Stimulated activated naive CD8-positive, alpha-beta T cell treated with anti-CD3 and anti-CD28 coated beads, Interleukin-15, Interleukin-2, amounts not matched to agents 100 U/mL and 50 U/mL, for 24 hours (primary cell): ENCODE measurements around the gene LMCD1.
"Not testable (repeated sequence)": the region's sequence is repeated elsewhere in the genome, so short reads cannot be mapped to it uniquely, and the experiment has no call there.

Experiments
- ATAC-seq: fragments of 150-1000 bp; cut with Tn5 transposase; one replicate; pipeline ENCODE4 v1.10.0; 2021
- DNase-seq: peaks from one replicate; pipeline ENCODE4 v3.0.0; 2021

Gene LMCD1

DNA sequence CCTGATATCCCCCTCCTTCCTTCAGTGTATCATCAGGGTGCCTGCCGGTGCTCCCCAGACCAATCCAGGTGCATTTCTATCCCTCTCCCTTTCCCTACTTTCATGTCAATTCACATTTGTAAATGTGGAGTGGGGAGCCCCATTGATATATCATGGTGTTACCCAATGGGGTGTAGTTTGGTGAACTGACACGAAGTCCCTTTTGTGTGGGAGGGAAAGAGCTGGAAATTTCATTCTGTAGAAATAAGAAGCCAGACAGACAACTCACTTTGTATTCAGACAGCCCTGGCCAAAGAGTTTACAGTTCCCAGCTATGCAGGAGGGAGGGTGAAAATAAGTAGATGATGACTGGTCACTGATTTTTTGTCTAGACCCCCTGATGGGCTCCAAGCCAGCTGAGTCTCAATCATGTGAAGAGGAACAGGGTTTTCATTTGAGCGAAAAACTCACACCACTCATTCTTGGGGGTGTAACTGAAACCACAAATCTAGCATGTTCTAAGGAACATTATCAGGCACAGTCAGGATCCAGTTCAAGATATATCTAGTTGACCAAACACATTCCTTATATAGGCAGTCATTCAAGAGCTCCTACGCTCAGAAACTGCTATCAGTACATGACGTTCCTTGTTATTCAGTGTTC is 58.9 kb downstream of the LMCD1 start:
- no peak for DNase-seq

DNA sequence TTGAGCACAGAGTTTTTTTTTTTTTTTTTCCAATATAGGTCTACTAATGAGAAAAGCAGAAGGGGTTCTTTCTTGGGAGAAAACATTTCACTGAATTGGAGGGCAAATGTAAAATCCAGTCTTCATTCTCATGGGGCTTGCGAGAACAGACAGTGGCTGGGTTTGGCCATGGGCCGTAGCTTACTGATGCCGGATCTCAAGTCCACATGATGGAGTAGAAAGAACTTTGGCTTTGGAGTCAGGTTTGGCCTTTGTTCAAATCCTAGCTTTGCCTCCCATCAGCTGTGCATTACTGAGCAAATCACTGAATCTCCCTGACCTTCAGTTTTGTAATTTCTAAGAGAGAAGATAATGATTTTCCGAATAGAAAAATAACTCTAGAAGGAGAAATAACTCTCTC is 59.7 kb downstream of the LMCD1 start:
- DNase-seq: no peak
- no peak for ATAC-seq

More for the DNA sequence above, 58.9 kb downstream of the LMCD1 start:
- no peak for ATAC-seq

DNA sequence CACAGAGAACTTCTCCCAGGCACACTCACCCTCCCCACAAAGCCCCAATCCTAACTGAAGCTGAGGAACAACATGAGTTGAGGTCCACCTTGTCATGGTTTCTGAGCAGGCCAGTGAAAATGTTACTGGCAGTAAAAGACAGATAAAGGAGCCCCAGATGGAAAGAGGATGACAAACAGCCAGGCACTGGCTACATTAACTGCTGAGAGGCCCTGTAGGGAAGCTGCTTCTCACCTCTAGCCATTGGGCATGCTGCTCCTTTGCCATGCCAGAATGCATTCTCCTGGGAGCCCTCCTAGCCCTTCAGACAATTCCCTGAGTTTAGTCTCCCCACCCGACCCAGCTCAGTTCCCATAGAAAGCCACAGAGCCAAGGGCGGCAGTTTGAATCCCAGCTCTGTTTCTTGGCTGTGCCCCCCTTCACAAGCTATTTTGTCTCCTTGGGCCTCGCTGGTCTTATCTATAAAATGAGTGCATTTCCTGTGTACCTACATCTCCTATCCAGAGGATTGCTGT is 60.5 kb downstream of the LMCD1 start:
- DNase-seq: no peak
- ATAC-seq: no peak

DNA sequence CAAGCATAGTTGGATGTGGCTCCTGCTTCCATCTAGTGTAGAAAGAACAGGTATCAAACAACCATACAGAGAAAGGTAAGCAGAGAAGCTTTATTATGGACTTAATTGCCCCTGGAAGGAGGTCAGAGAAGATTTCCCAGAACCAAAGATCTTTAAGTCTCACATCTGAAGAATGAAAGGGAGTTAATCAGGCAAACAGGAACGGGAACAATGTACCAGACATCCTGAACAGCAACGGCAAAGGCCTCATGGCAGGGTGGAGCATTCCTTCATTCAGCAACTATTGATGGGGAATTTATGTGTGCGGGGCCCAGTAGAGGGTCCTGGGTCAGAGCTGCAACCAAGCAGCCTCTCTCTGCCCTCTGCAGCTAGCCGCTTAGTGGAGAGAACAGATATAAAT is 61.5 kb downstream of the LMCD1 start:
- DNase-seq (no peak), ATAC-seq (no peak)

DNA sequence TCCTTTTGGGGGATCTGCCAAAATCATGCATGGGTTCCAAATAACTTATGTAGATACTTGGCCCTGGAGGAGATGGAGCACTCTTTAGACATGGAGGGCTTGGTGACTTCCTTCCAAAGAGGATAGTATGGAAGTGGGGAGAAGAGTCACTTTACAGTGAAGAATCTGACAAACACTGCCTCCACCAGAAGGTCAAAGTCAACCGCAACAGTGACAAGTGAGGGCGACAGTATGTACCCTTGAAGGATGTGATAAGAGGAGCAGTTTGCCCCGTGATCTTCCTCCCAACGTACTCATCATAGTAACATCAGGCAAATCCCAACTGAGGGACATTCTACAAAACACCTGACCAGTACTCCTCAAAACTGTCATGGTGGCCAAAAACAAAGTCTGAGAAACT is 62.0 kb downstream of the LMCD1 start:
- ATAC-seq: no peak

DNA sequence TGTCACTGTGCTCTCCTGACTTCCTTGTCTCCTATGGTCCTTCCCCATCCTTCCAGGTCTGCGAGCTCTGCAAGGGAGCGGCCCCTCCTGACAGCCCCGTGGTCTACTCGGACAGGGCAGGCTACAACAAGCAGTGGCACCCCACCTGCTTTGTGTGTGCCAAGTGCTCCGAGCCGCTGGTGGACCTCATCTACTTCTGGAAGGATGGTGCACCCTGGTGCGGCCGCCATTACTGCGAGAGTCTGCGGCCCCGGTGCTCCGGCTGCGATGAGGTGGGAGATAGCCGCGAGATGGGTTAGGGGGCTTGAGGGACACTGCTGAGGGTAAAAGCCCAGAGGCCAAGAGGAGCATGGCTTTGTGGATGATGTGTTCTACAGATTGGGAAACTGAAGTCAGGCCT is 63.8 kb downstream of the LMCD1 start:
- ATAC-seq: no peak

More for the DNA sequence above, 62.0 kb downstream of the LMCD1 start:
- DNase-seq: no peak

DNA sequence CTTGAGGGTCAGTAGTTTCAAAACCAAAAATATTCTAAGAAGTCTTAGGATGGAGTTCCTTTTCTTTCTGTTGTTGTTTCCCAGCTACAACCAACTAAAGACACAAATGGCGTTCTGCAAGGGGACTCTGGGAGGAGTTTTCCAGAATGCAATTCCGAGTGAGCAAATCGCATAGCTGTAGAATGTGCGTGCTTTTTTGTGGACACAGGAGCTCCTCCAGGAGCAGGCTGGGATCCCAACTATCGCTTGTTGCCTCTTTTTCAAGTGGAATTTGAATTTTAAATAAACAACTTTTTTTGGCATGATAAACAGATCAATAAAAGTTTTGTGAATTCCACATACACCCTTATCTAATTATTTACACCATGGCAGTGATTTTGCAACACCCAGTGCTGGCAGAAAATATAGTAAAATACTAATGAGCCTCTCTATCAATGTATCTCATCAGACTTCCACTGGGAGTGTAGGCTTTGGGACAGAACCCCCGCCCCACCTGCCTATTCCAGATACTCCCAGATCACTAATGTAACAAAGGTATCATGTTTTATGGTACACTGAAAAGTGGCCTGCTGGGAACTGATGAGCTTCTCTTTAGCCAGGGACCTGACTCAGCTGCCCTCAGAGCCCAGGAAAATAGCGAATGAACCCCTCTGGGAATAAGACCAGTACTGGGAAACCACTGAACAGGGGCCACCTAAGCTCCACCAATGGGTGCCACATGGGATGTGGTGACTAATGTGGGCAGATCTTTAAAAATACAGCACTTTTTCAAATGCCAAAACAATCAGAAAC is 66.4 kb downstream of the LMCD1 start:
- no peak for DNase-seq
- ATAC-seq: no peak

More for the DNA sequence above, 63.8 kb downstream of the LMCD1 start:
- no peak for DNase-seq

DNA sequence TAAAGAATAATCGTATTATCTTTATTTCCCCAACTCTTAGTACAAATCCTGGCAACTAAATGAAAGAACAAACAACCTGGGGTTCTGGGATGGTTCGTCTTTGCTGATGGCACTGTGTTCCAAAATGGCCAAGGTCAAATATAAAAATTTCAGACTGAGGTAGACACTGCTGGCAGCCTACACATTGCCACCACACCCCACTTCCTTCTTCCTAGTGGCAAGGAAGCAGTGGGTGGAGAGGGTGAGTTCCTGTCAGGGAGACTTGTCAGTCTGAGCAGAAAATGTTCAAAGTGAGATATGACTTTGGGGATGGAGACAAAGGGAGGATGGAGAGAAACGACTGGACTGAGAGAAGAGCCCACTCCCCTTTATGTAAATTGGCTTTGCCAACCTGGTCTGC is 69.6 kb downstream of the LMCD1 start:
- ATAC-seq: peak; percentile 43
- DNase-seq: no peak

DNA sequence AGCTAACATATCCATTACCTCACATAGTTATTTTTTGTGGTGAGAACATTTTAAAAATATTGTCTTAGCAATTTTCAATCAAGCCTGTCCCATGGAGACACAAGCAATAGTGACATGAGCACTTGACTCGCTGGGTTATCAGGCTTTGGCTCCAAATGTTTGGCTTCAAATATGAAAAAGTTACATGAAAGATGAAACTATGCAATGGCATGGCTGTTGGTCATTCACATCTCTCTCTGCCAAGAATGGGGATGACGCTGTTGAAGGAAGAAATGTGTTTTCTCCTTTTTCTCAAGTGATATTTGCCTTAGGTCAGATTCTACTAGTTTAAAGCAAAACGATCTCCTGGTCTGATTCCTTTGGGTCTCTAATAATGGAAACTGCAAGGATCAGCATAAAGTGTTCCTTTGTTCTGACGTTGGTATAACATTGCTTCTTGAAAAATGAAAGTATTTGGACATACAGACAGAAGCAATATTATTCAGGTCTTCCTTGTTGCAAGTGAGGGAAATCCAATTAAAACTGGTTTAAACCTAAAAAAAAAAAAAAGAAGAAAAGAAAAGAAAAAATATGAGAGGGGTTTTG is 71.8 kb downstream of the LMCD1 start:
- DNase-seq: no peak
- ATAC-seq: no peak

DNA sequence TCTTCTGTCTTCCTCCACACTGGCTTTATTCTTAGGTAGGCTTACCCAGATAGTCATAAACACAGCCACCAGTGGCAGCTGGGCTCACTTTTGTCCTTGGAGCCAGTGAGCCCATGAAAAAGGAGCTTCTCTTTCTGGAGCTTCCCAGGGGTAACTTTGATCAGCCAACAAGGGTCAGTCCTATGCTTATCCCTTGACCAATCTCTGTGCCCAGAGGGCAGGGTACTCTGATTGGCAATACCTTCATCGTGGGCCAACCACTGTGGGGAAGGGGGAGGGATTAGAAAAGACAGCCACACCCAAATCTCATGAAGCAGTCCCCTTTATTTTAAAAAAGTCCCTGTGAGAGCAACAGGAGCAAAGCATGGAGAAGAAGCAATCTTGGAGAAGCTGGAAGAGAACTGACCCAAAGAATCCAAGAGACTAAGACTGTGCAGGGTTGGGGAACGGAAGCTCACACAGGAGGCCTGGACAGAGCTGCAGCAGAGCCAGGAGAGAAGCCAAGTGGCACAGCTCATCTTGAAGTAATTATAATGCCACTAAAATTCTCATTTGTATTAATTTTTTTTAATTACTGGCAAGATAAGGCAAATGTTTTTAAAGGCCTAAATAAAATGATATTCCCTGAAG is 72.5 kb downstream of the LMCD1 start:
- DNase-seq (no peak), ATAC-seq (no peak)

DNA sequence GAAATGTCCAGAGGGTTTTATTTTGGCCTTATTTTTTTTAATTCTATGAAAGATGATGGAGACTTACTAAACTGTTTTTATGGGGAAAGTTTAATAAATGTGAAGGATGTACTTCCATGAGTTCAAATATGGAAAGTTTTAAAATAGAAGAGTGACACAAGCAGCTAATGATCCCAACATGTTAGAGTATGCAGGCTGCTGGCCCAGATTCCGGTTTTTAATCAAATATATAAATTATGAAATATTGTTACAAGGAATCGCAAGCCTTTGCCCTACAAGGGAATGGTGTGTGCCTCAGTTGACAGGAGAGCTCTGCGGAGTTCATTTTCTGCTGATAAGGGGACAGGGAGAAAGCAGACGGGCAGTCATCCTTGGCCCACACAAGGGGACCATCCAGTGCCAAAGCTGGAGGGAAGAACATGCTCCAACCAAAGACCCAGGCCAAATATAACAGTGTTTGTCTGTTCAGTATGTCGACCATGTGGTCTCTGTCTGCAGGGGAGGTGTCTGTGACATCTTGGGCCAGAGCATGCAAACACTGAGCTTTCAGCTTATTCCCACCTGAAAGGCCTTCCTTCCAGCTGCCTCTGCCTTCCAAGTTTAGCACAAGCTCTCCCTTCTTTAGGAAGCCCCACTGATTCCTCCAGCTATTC is 73.2 kb downstream of the LMCD1 start:
- no peak for DNase-seq

DNA sequence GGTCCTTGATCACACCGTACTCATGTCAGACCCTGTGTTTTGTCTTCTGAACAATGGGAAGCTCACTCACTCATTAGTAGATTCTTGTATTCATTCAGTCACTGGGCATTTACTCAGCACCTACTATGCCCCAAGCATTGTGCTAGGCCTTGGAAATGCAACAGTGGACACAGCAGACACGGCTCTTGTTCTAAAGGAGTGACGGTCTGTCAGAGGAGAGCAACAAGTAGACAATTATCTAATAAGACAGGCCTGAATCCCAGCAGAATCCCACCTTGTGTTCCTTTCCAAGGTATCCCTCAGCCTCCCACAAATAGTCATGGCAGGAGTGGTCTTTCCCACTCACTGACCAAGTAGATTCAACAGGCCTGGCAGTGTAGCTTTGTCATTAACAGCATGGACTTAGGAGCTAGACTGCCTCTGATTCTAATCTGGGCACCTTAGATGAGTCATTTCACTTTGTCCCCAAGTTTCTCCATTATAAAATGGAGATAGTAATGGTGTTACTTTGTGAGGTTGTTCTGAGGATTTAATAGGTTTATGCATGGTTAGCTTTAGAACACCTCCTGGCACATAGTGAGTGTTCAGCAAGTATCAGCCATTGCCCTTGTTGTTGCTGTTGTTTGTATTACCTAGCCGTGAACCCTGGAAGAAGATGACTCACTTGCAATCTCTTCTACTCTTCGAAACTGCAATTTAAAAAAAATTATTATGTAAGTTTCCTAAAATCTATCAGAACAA is 73.9 kb downstream of the LMCD1 start:
- no peak for DNase-seq
- ATAC-seq: no peak

More for the DNA sequence above, 73.2 kb downstream of the LMCD1 start:
- no peak for ATAC-seq

DNA sequence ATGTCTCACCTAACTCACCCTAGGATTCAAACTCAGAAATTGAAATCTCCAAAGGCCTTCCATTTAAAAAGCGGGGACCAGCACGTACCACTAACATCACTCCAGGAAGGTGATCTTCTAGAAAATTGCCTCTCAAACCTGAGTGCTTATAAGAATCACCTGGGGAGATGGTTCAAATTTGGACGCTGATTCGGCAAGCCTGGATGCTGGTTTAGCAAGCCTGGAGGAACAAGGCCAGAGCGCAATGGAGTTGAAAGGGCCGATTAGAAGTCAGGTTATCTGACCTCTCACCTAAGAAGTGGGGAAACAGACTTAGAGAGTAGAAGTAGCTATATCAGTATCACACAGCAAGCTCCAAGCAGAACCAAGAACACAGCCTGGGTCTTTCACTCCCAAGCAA is 74.8 kb downstream of the LMCD1 start:
- ATAC-seq (no peak), DNase-seq (no peak)

DNA sequence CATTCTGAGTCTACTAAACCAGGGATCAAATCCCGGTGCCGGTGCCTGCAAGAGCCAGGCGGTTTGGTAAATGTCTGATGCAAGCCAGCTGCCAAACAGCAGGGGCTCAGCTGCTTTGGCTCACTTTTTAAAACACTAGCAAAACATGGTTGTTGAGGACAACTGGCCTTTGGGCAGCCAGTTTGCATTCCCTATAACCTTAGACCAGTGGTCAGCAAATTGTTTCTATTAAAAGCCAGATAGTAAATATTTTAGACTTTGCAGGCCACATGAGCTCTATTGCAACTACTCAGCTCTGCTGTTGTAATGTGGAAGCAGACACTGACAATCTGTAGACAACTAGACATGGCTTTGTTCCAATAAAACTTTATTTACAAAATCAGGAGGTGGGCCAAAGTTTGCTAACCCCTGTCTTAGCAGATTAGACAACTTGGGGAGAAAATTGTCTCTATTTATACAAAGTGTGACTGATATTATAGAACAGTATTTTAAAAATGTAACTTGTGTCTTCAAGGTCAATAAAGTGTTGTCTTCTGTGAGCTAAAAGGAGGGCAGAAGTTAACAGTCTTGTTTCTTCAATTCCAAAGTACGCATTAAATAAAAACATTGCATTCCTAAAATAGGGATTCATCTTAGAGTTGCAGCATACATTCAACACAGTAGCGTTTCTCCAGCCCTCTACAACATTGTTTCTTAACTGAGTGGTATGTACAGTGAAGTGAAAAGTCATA is 75.4 kb downstream of the LMCD1 start:
- no peak for DNase-seq
- no peak for ATAC-seq

DNA sequence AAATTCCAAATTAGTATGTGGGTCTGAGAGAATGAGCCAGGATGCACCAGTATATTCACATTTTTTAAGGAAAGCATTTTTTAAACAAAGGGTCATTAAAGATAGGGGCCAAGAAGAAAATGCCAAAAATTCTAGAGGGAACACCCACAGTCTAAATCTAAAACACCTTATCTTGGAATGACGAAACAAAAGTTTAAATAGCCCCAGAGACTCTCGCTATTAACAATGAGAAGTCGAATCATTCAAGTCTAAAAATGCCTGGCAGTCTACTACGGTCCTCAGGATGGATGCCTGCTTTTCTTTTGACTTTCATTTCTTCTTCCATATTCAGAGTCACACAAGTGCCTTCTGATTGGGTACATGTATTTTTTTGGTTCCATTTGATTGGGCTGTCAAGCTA is 76.7 kb downstream of the LMCD1 start:
- DNase-seq: no peak
- no peak for ATAC-seq

DNA sequence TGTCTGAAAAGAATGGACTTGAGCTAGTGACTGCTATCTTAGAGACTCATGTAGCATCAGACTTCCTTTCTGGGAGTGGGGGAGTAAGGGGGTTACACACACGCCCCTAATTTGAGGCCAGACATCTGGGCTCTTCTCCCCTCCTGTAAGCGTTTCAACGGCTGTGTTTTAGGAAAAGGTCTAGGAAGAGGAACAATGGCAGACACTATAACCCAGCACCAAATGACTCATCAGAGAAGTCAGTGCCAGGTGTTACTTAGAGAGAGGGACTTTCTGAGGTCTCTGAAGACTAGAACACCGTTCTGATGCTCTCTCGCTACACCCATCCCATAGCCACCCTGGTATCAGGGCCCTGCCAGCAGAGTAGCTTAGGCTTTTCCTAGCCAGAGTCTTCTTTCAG is 77.5 kb downstream of the LMCD1 start:
- DNase-seq: no peak
- ATAC-seq: no peak

DNA sequence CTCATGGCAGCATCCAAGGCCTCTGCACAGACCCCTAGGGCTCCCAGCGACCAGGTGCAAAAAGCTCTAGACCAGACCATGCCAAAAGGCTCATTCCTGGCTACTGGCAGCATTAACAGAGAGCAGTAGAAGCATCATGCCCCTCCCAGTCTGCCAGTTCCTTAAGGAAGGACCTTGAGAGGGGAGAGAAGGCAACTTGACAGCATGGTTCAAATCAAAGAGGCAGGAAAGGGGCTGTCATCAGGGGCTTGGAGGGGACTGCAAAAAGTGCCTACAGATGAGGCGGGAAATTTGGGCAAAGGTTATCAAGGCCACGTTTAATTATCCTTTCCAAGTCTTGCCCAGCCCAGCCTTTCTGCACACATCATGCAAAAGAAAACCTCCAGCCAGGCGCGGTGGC is 78.3 kb downstream of the LMCD1 start:
- ATAC-seq: no peak
- no peak for DNase-seq

DNA sequence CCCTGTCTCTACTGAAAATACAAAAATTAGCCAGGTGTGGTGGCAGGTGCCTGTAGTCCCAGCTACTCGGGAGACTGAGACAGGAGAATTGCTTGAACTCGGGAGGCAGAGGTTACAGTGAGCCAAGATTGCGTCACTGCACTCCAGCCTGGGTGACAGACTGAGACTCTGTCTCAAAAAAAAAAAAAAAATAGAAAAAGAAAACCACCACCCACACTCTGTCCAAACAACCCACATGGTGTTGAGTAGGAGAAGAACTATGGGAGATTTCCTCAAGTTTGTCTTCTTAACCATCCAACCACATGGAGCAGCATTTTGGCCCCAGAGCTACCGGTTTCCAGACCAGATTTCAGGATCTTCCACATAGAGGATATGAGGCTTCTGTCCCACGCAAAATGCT is 78.8 kb downstream of the LMCD1 start:
- DNase-seq, ATAC-seq: not testable (repeated sequence)

DNA sequence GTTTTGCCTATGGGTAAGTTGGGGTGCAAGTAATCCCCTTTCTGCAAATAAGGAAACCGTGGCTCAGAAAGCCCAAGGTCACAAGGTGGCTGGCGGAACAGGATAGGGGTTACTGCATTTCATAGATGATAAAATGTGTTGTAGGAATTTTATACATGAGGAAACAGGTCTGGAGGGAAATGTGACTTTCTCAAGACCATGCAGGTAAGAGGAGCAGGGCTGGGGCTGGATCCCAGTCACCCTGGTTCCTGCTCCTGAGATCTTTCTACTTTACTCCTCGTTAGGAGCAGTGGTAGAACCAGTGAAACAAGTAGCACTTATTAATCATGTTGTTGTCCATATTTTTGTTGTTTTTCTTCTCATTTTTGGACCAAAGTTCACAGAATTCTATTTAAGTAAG is 79.8 kb downstream of the LMCD1 start:
- DNase-seq (no peak), ATAC-seq (no peak)

DNA sequence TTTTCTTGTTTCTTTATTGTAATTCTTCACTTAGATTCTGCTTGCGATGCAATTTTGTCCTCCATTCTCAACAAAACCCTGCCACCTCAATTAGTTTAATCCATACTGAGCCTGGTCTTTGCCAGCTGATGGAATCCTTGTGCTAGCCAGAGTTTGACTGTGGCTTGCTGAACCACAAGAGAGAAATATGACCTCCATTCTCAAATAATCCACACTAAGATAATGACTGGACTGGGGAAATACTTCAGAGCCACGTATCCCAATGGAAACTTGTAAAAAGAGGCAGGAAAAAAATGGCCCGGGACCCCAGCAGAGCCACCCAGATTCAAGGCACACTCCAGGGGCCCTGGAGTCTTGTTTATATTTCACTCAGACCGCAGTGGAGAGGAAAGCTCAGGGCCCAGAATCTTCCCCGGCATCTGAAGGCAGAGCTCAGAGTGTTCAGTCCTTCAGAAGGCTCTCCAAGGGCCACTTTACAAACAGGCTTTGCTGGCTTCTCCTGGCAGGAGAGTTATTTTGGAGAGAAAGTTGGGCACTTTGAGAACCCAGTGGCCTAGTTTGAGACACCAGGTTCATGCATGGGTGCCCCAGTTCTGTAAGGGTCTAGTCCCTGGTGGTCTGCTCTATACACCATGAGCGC is 80.3 kb downstream of the LMCD1 start:
- DNase-seq (no peak), ATAC-seq (no peak)
